Body of pancreas (tissue), 4 donors: ENCODE data around the gene IL1RAPL1. TPM values are rescaled to one million over a fixed set of nuclear protein-coding genes. Genes with fewer than 3 reads are reported as not detected.

ENCODE experiments used
- ATAC-seq: fragments of 150-250 bp; one replicate; pipeline ENCODE4 v1.9.1; 2016
- DNase-seq, 4 donors: peaks; one replicate each; pipeline ENCODE4 v3.0.0-alpha.2; 2019
- H3K27ac ChIP-seq, 4 donors: fragments of 200-600 bp; sonication (generic); 1 replicate in 3 of 4; 2 replicates in 1 of 4; pipeline versions ENCODE4 v1.5.1 to v1.6.1; 2016 to 2019; ENCODE audit warnings: mild to moderate bottlenecking in 1 of 4, mixed read lengths in 1 of 4, moderate library complexity in 1 of 4
- H3K27me3 ChIP-seq, 2 donors: fragments of 200-600 bp; sonication (generic); one replicate each; pipeline ENCODE4 v1.6.0; 2016; ENCODE audit warnings: mild to moderate bottlenecking in 1 of 2
- H3K36me3 ChIP-seq, 2 donors: fragments of 200-600 bp; sonication (generic); replicated peaks in 1 of 2; 2 replicates each; pipeline ENCODE4 v1.5.1; 2016; ENCODE audit warnings: low read depth in 2 of 2; ENCODE audit not compliant: insufficient read depth in 1 of 2
- H3K4me1 ChIP-seq: fragments of 200-600 bp; sonication (generic); one replicate; pipeline ENCODE4 v1.6.0; 2016
- H3K4me3 ChIP-seq, 2 donors: fragments of 200-600 bp; sonication (generic); 1 replicate in 1 of 2; 2 replicates in 1 of 2; pipeline ENCODE4 v1.5.1; 2016 to 2019
- H3K9me3 ChIP-seq, 3 donors: fragments of 200-600 bp; sonication (generic); 1 replicate in 2 of 3; 2 replicates in 1 of 3; pipeline ENCODE4 v1.5.1; 2016
- POLR2A ChIP-seq, 3 donors: fragments of 450-650 bp; IDR thresholded peaks; one replicate each; pipeline ENCODE4 v1.6.1; 2016; ENCODE audit warnings: antibody characterized with exemption in 3 of 3, mild to moderate bottlenecking in 2 of 3
- WGBS, 2 donors: methylation state at CpG; one replicate each; pipeline ENCODE4 v1.1.5; 2017; 5-methylcytosine and 5-hydroxymethylcytosine counted together
- intact Hi-C: fragments of 100-400 bp; cut with DNase I; formaldehyde crosslinking; loops from one replicate; pipeline ENCODE4 v1.15.1; 2023
- total RNA-seq, 2 donors: library from RNA; depleted of rRNA; stranded (reverse); fragments of >200 nt; gene quantifications; one replicate each; pipeline ENCODE4 v1.1.0, GENCODE V29; 2016
- TF ChIP-seq, protein P1 (sequence below), 7 experiments: fragments of 450-650 bp in 4 of 7; fragments of 200-600 bp in 3 of 7; sonication (generic) in 3 of 7; IDR thresholded peaks; one replicate each; pipeline ENCODE4 v1.5.1; 2016 to 2019; ENCODE audit warnings: antibody characterized with exemption in 7 of 7

The IL1RAPL1 gene
- total RNA-seq, 2 donors from 2014 or later, result 0.26 TPM; not detected in 1

DNA sequence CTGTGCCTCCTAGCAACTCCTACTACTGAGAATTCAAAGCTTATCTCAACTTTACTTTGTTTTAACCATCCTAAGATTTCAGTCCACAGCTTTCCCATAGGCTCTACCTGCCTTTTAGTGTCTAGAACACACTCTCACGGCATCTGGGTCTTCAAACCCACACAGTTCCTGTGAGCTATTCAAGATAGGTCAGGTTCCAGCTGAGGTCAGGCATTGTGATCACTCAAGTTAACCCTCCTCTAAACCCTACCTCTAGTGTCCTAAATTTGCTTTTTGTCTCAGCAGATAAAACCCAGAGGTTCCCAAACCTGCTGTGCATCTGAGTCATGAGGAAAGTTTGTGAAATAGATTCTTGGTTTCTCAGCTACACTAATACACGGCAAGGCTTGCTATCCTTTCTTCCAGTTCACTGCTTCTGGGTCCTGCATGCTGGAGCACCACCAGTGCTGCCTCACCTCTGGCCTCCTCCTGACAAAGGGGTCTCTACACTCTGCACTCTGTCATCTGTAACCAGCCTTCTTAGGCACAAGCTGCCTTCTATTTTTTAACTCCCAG, 1303.5 kb downstream of the IL1RAPL1 start:
- H3K4me3 ChIP-seq, result no peak overlapping the region
- WGBS, 2 donors, result 27 to 34% methylated on average over 2 of the region's 2 CpGs
- TF ChIP-seq POLR2A (IDR thresholded peaks at IDR 0.05), result no peak
- TF ChIP-seq, protein P1, sequence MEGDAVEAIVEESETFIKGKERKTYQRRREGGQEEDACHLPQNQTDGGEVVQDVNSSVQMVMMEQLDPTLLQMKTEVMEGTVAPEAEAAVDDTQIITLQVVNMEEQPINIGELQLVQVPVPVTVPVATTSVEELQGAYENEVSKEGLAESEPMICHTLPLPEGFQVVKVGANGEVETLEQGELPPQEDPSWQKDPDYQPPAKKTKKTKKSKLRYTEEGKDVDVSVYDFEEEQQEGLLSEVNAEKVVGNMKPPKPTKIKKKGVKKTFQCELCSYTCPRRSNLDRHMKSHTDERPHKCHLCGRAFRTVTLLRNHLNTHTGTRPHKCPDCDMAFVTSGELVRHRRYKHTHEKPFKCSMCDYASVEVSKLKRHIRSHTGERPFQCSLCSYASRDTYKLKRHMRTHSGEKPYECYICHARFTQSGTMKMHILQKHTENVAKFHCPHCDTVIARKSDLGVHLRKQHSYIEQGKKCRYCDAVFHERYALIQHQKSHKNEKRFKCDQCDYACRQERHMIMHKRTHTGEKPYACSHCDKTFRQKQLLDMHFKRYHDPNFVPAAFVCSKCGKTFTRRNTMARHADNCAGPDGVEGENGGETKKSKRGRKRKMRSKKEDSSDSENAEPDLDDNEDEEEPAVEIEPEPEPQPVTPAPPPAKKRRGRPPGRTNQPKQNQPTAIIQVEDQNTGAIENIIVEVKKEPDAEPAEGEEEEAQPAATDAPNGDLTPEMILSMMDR (IDR thresholded peaks at IDR 0.05), result no peak
- intact Hi-C loops, result no loop called here
- DNase-seq (no peak), ATAC-seq (no peak)
- no peak overlapping the region for H3K27ac ChIP-seq
- no peaks in the 10 kb centered on the region for H3K27me3 ChIP-seq
- H3K4me1 ChIP-seq, result no peaks in the 10 kb centered on the region
- H3K9me3 ChIP-seq, result no peaks in the 10 kb centered on the region
- no peaks in the 10 kb centered on the region for H3K36me3 ChIP-seq

DNA sequence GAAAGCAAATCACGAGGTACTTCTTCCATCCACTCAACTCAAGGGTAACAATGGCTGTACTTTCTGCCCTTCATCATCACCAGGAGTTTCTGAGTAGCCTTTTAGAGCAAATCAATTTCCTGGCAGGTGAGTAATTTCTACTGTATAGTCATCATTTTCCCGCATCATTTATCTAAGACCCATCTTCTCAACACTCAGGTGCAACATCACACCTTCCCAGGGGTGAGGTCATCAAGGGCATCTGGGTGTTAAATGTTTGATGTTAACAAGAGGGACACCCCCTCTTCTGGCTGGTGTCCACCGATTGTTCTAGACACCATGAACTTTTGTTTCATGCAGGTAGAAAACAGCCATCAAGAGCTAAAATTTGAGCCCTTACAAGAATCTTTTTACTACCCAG, 1314.8 kb downstream of the IL1RAPL1 start:
- TF ChIP-seq POLR2A (IDR thresholded peaks at IDR 0.05), result no peak
- TF ChIP-seq, protein P1 (IDR thresholded peaks at IDR 0.05), result no peak
- Histone ChIP-seq H3K36me3 (no peaks in the 10 kb centered on the region), H3K9me3 (no peaks in the 10 kb centered on the region), H3K27me3 (no peaks in the 10 kb centered on the region), H3K27ac (no peak overlapping the region), H3K4me3 (no peak overlapping the region), H3K4me1 (no peaks in the 10 kb centered on the region)
- DNase-seq (no peak), ATAC-seq (no peak)
- 27 to 42% methylated on average over 3 of the region's 3 CpGs for WGBS, 2 donors
- intact Hi-C loops, result no loop called here

DNA sequence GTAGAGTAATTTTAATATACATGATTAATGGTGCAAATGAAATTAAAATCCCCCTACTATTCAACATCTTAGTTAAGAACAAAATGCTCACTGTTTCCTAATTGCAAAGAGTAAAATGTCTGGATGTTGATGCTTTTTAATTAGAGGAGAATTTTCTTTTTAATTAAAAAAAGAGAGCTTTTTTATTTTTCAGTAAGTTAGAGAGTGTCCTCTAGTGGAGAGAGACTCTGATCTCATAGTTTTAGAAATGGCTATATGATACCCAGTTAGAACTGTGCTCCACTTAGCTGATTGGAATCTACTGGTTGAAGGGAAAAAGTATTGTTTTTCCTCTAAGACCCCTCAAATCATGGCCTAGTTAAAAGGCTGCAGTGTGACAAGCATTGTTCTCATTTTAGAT, 1316.1 kb downstream of the IL1RAPL1 start:
- Histone ChIP-seq H3K27me3 (no peaks in the 10 kb centered on the region), H3K9me3 (no peaks in the 10 kb centered on the region), H3K36me3 (no peaks in the 10 kb centered on the region), H3K4me3 (no peak overlapping the region), H3K4me1 (no peaks in the 10 kb centered on the region), H3K27ac (no peak overlapping the region)
- no peak for ATAC-seq
- TF ChIP-seq POLR2A (IDR thresholded peaks at IDR 0.05), result no peak
- TF ChIP-seq, protein P1 (IDR thresholded peaks at IDR 0.05), result no peak
- intact Hi-C loops, result no loop called here
- no peak for DNase-seq

DNA sequence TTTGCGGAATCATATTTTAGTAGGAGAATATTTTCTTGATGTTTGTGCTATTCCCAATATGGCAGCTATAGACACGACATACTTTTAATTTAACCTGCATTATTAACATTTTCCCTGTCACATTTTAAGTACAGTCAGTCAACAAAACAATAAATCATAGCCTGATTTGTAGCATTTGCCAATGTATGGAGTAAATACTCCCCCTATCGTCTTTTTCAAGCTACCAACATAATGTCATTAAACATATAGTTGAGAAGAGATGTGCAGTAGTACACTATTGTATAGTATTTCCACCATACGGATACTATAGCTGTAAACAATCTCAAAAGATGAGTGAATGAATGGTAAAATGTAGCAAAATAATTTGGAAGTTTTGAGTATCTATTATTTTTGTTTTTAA, 1324.4 kb downstream of the IL1RAPL1 start:
- Histone ChIP-seq H3K36me3 (no peaks in the 10 kb centered on the region), H3K9me3 (no peaks in the 10 kb centered on the region), H3K4me3 (no peak overlapping the region), H3K27me3 (no peaks in the 10 kb centered on the region), H3K27ac (no peak overlapping the region), H3K4me1 (no peaks in the 10 kb centered on the region)
- WGBS, 2 donors, result 60 to 63% methylated on average over 4 of the region's 4 CpGs
- DNase-seq (no peak), ATAC-seq (no peak)
- no peak for TF ChIP-seq POLR2A (IDR thresholded peaks at IDR 0.05)
- TF ChIP-seq, protein P1 (IDR thresholded peaks at IDR 0.05), result no peak
- intact Hi-C loops, result no loop called here

DNA sequence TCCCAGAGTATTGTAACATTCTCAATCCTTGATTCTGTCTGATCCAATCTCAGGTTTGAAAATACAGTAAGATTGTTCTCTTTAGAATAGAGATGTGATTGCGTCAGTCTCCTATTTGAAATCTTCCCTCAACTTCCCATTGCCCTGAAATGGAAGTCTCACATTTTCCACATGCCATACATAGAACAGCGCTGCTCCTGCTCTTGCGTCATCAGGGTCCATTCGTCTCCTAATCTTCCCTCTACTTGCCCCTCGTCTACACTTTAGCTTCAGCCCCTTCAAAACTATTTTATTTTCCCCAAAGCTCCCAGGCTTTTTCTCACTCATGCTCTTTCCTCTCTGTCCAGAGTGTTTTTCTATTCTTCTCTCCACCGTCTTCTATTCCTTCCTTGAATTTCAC, 1326.4 kb downstream of the IL1RAPL1 start:
- DNase-seq (no peak), ATAC-seq (no peak)
- TF ChIP-seq, protein P1 (IDR thresholded peaks at IDR 0.05), result no peak
- no peak for TF ChIP-seq POLR2A (IDR thresholded peaks at IDR 0.05)
- no peak overlapping the region for H3K4me3 ChIP-seq
- H3K27ac ChIP-seq, result no peak overlapping the region
- H3K36me3 ChIP-seq, result no peaks in the 10 kb centered on the region
- intact Hi-C loops, result no loop called here
- WGBS, 2 donors, result 68 to 73% methylated on average over 6 of the region's 6 CpGs
- H3K9me3 ChIP-seq, result no peaks in the 10 kb centered on the region
- no peaks in the 10 kb centered on the region for H3K4me1 ChIP-seq
- H3K27me3 ChIP-seq, result no peaks in the 10 kb centered on the region
